Measurements from ENCODE around the gene SRF.

GRCh38 chr6:43213431-43213830 lies 42.4 kb downstream of the SRF start:
- TF ChIP-seq CTCF (conservative IDR thresholded peaks at IDR 0.05; ENCODE audit: low read length) (no peak), EZH2phosphoT487 (IDR thresholded peaks at IDR 0.05; ENCODE audit: borderline replicate concordance, low read depth, low read length) (no peak)

All from OCI-LY7 (cell line).